Measurements from ENCODE around the gene TMTC2. TPM values are rescaled to one million over a fixed set of nuclear protein-coding genes. Genes with fewer than 3 reads are reported as not detected.

The TMTC2 gene
- total and polyA plus RNA-seq, 2 donors (not counting 1 experiment from before 2014, with no cell fraction given), result 2.4 to 3.2 TPM

DNA sequence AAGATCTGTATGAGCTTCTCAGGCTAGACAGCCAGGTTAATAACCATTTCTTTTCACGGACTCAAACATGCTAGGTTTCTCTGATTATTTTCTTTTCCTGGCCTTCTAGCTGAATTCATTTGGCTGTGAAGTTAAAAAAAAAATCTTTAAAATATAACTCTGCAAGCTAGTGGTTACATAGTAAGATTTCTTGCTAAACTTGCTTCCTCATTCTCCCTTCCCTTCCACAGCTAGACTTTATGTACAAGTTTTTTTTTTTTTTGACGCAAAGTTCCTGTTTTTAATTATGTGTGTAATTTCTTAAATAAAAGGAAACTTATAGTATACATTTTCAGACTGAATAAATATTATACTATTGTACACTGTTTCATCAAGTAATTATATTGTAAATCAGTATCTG, 145.4 kb downstream of the TMTC2 start:
- Histone ChIP-seq H2AFZ (ENCODE audit: insufficient read depth, low read depth, low read length, poor library complexity, severe bottlenecking) (no peak overlapping the region), H3K27me3 (replicated peaks in 1 of 4; ENCODE audit: control extremely low read depth in 1 of 4, control insufficient read depth in 3 of 4, insufficient read depth in 4 of 4, low read length in 3 of 4) (no peaks in the 10 kb centered on the region), H4K20me1 (ENCODE audit: control insufficient read depth, insufficient read depth, low read length, poor library complexity, severe bottlenecking) (no peaks in the 10 kb centered on the region), H3K9ac (ENCODE audit: low read length) (no peak overlapping the region), H3K4me3 (ENCODE audit: control extremely low read depth in 1 of 5, extremely low read depth in 1 of 5, insufficient read depth in 1 of 5, low read depth in 2 of 5, low read length in 4 of 5) (no peak overlapping the region), H3K79me2 (ENCODE audit: control insufficient read depth, insufficient read depth, low read length) (no peaks in the 10 kb centered on the region), H3K27ac (ENCODE audit: low read length in 2 of 2) (no peak overlapping the region), H3K4me2 (replicated peaks; ENCODE audit: low read depth, low read length, poor library complexity, severe bottlenecking) (no peak overlapping the region), H3K4me1 (ENCODE audit: control insufficient read depth in 2 of 2, insufficient read depth in 2 of 2, low read length in 2 of 2) (no peaks in the 10 kb centered on the region), H3K9me3 (ENCODE audit: control extremely low read depth in 1 of 3, control insufficient read depth in 2 of 3, insufficient read depth in 1 of 3, low read length in 2 of 3) (no peaks in the 10 kb centered on the region), H3K36me3 (replicated peaks in 1 of 2; ENCODE audit: control extremely low read depth in 1 of 2, control insufficient read depth in 1 of 2, extremely low read depth in 1 of 2, insufficient read depth in 2 of 2, low read length in 1 of 2) (no peaks in the 10 kb centered on the region)
- H3K9me3 Mint-ChIP-seq (ENCODE audit: insufficient read depth), result no peaks in the 10 kb centered on the region
- no peak for DNase-seq
- ChIA-PET POLR2A (no interaction called here), CTCF (no interaction called here)
- no peaks in the 10 kb centered on the region for H3K27me3 Mint-ChIP-seq
- no peaks in the 10 kb centered on the region for H3K4me1 Mint-ChIP-seq
- ATAC-seq (ENCODE audit: low read depth), result no peak
- intact Hi-C loops (cut with micrococcal nuclease), result no loop called here
- H3K27ac Mint-ChIP-seq, result no peak overlapping the region
- TF ChIP-seq, protein P1, sequence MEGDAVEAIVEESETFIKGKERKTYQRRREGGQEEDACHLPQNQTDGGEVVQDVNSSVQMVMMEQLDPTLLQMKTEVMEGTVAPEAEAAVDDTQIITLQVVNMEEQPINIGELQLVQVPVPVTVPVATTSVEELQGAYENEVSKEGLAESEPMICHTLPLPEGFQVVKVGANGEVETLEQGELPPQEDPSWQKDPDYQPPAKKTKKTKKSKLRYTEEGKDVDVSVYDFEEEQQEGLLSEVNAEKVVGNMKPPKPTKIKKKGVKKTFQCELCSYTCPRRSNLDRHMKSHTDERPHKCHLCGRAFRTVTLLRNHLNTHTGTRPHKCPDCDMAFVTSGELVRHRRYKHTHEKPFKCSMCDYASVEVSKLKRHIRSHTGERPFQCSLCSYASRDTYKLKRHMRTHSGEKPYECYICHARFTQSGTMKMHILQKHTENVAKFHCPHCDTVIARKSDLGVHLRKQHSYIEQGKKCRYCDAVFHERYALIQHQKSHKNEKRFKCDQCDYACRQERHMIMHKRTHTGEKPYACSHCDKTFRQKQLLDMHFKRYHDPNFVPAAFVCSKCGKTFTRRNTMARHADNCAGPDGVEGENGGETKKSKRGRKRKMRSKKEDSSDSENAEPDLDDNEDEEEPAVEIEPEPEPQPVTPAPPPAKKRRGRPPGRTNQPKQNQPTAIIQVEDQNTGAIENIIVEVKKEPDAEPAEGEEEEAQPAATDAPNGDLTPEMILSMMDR (IDR thresholded peaks at IDR 0.05), result no peak
- TF ChIP-seq EZH2 (IDR thresholded peaks at IDR 0.05; ENCODE audit: borderline replicate concordance, insufficient read depth, low read depth, low read length, poor library complexity, severe bottlenecking), result no peak
- no CpG with 5 or more reads among the region's 2 CpGs for WGBS (ENCODE audit: insufficient coverage)
- no peak overlapping the region for H3K4me3 Mint-ChIP-seq

DNA sequence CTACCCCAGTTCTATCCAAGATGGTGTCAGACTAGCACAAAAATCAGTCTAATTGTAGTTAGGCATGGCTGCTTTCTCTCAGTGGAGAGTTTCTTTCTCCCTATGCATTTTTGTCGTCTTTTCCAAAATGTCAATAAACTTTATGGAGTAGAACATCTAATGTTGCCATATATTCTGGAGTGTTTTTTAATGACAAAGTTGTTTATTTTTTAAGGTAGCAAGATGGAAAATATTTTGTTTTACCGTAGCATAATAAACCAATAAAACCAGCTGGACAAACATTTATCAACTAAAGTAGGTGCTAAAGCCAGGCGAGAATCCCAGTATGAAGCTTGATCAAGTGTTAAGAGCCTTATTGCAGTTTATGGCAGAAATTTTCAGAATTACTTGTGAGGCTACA, 146.3 kb downstream of the TMTC2 start:
- intact Hi-C loops (cut with micrococcal nuclease), result no loop called here
- Mint-ChIP-seq H3K27ac (no peak overlapping the region), H3K9me3 (ENCODE audit: insufficient read depth) (no peaks in the 10 kb centered on the region), H3K4me3 (no peak overlapping the region), H3K27me3 (no peaks in the 10 kb centered on the region), H3K4me1 (no peaks in the 10 kb centered on the region)
- no peak overlapping the region for H3K4me3 ChIP-seq (ENCODE audit: control extremely low read depth in 1 of 5, extremely low read depth in 1 of 5, insufficient read depth in 1 of 5, low read depth in 2 of 5, low read length in 4 of 5)
- H3K79me2 ChIP-seq (ENCODE audit: control insufficient read depth, insufficient read depth, low read length), result no peaks in the 10 kb centered on the region
- ChIA-PET POLR2A (no interaction called here), CTCF (no interaction called here)
- H3K27me3 ChIP-seq (replicated peaks in 1 of 4; ENCODE audit: control extremely low read depth in 1 of 4, control insufficient read depth in 3 of 4, insufficient read depth in 4 of 4, low read length in 3 of 4), result no peaks in the 10 kb centered on the region
- no peaks in the 10 kb centered on the region for H3K36me3 ChIP-seq (replicated peaks in 1 of 2; ENCODE audit: control extremely low read depth in 1 of 2, control insufficient read depth in 1 of 2, extremely low read depth in 1 of 2, insufficient read depth in 2 of 2, low read length in 1 of 2)
- DNase-seq (no peak), ATAC-seq (ENCODE audit: low read depth) (no peak)
- H4K20me1 ChIP-seq (ENCODE audit: control insufficient read depth, insufficient read depth, low read length, poor library complexity, severe bottlenecking), result no peaks in the 10 kb centered on the region
- no peak overlapping the region for H3K4me2 ChIP-seq (replicated peaks; ENCODE audit: low read depth, low read length, poor library complexity, severe bottlenecking)
- H3K27ac ChIP-seq (ENCODE audit: low read length in 2 of 2), result no peak overlapping the region
- H3K9ac ChIP-seq (ENCODE audit: low read length), result no peak overlapping the region
- no peaks in the 10 kb centered on the region for H3K9me3 ChIP-seq (ENCODE audit: control extremely low read depth in 1 of 3, control insufficient read depth in 2 of 3, insufficient read depth in 1 of 3, low read length in 2 of 3)
- TF ChIP-seq, protein P1 (IDR thresholded peaks at IDR 0.05), result no peak
- TF ChIP-seq EZH2 (IDR thresholded peaks at IDR 0.05; ENCODE audit: borderline replicate concordance, insufficient read depth, low read depth, low read length, poor library complexity, severe bottlenecking), result no peak
- no peak overlapping the region for H2AFZ ChIP-seq (ENCODE audit: insufficient read depth, low read depth, low read length, poor library complexity, severe bottlenecking)
- H3K4me1 ChIP-seq (ENCODE audit: control insufficient read depth in 2 of 2, insufficient read depth in 2 of 2, low read length in 2 of 2), result no peaks in the 10 kb centered on the region
- no CpG with 5 or more reads among the region's 3 CpGs for whole genome bisulfite sequencing (ENCODE audit: insufficient coverage)

Measured in B cell (primary cell).